GM15510 (cell line): ENCODE measurements around the gene COL5A1.

ENCODE experiments used
- POLR2A ChIP-seq: IDR thresholded peaks from 3 replicates; pipeline ENCODE4 v1.6.1; 2011; ENCODE audit warnings: borderline replicate concordance; ENCODE audit not compliant: insufficient read length; ENCODE audit errors: extremely low read depth

Gene COL5A1

GRCh38 chr9:134868751-134869553 is 227.3 kb downstream of the COL5A1 start:
- TF ChIP-seq POLR2A, result no peak

- no peak for TF ChIP-seq POLR2A
Measured at GRCh38 chr9:134869554-134870300, 228.1 kb downstream of the COL5A1 start.

- TF ChIP-seq POLR2A, result no peak
Measured at GRCh38 chr9:134870301-134870694, 228.7 kb downstream of the COL5A1 start.

GRCh38 chr9:134870746-134871662 is 229.4 kb downstream of the COL5A1 start:
- TF ChIP-seq POLR2A, result no peak

- no peak for TF ChIP-seq POLR2A
Measured at GRCh38 chr9:134871697-134872340, 230.2 kb downstream of the COL5A1 start.

GRCh38 chr9:134872482-134873231 is 231.1 kb downstream of the COL5A1 start:
- TF ChIP-seq POLR2A, result no peak

- no peak for TF ChIP-seq POLR2A
Measured at GRCh38 chr9:134875371-134875770, 233.8 kb downstream of the COL5A1 start.

GRCh38 chr9:134877541-134877940 is 235.9 kb downstream of the COL5A1 start:
- no peak for TF ChIP-seq POLR2A

- TF ChIP-seq POLR2A, result no peak
Measured at GRCh38 chr9:134879664-134880483, 238.3 kb downstream of the COL5A1 start.

- no peak for TF ChIP-seq POLR2A
Measured at GRCh38 chr9:134880484-134881312, 239.1 kb downstream of the COL5A1 start, which contains the start of gene FCN2. Gene FCN2, plus strand, starts transcription at chr9:134880810. Its CDS starts 12 bp downstream, at chr9:134880822.

GRCh38 chr9:134881313-134881670 is 239.7 kb downstream of the COL5A1 start:
- no peak for TF ChIP-seq POLR2A

- no peak for TF ChIP-seq POLR2A
Measured at GRCh38 chr9:134882204-134882785, 240.7 kb downstream of the COL5A1 start.
